NCI-H460 (cell line): ENCODE measurements around the gene CAPS. TPM values are rescaled to one million over a fixed set of nuclear protein-coding genes. Genes with fewer than 3 reads are reported as not detected.

Experiments used
- total RNA-seq: library from RNA; depleted of rRNA; stranded (reverse); fragments of >200 nt; shearing (Covaris generic); gene quantifications from 2 replicates; pipeline ENCODE4 v1.2.3, GENCODE V29; 2014; rRNA removed

CAPS gene
- total RNA-seq, 1 experiment from 2014 or later = 2.9 TPM

Other genes with a start within 250 kb of the CAPS start
- gene MICOS13, start 233.7 kb upstream of the CAPS start, total RNA-seq = 31.4 and 35.8 TPM in 2 replicates
- 2.3 and 3.5 TPM in 2 replicates for gene HSD11B1L, start 233.2 kb upstream of the CAPS start, total RNA-seq
- 867 and 1,017 TPM in 2 replicates for gene RPL36, start 224.0 kb upstream of the CAPS start, total RNA-seq
- gene LONP1, start 194.1 kb upstream of the CAPS start, total RNA-seq = 134 and 151 TPM in 2 replicates
- gene CATSPERD, start 193.6 kb upstream of the CAPS start, total RNA-seq = not detected in 2 replicates
- gene PRR22, start 129.5 kb upstream of the CAPS start, total RNA-seq = 1.2 and 1.3 TPM in 2 replicates
- gene DUS3L, start 123.1 kb upstream of the CAPS start, total RNA-seq = 36.4 and 39.9 TPM in 2 replicates
- gene NRTN, start 109.2 kb upstream of the CAPS start, total RNA-seq = 0.32 and 1.0 TPM in 2 replicates
- gene FUT6, start 74.6 kb upstream of the CAPS start, total RNA-seq = not detected in 2 replicates
- gene FUT3, start 62.8 kb upstream of the CAPS start, total RNA-seq = not detected in 2 replicates
- not detected in 2 replicates for gene FUT5, start 43.7 kb upstream of the CAPS start, total RNA-seq
- gene NDUFA11, start 10.5 kb upstream of the CAPS start, total RNA-seq = 103 and 146 TPM in 2 replicates
- gene VMAC, start 9.4 kb upstream of the CAPS start, total RNA-seq = 2.7 and 3.7 TPM in 2 replicates
- gene RANBP3, start 63.9 kb downstream of the CAPS start, total RNA-seq = 31.2 and 32.5 TPM in 2 replicates
- 5.2 and 7.8 TPM in 2 replicates for gene RFX2, start 196.2 kb downstream of the CAPS start, total RNA-seq
- gene ACSBG2, start 221.4 kb downstream of the CAPS start, total RNA-seq = not detected in 2 replicates